HCT116 (cell line): ENCODE measurements around the gene ASAP2. TPM values are rescaled to one million over a fixed set of nuclear protein-coding genes. Genes with fewer than 3 reads are reported as not detected.

Experiments used
- ATAC-seq: fragments of 200-7000 bp; cut with Tn5 transposase; 2 replicates; pipeline ENCODE4 v1.9.1; 2020; ENCODE audit warnings: mild to moderate bottlenecking, moderate library complexity
- BruUV-seq: library from RNA; stranded (reverse); fragments of 400-500 nt; replicated peaks from 2 replicates; lab custom pipeline; 2021; lab: Mats Ljungman, UMichigan
- CTCF ChIA-PET: fragments of 300-600 bp; sonication (Branson Sonifier 250); formaldehyde crosslinking; loops from one replicate; lab custom pipeline; 2021; ENCODE audit warnings: antibody characterized with exemption; lab: Charles Lee
- POLR2A ChIA-PET: fragments of 300-600, 350-600 bp; sonication (Branson Sonifier 250); formaldehyde crosslinking; loops from one replicate; lab custom pipeline; 2021; ENCODE audit warnings: antibody characterized with exemption; lab: Charles Lee
- RAD21 ChIA-PET, 2 experiments: fragments of 300-600 bp; sonication (Branson Sonifier 250); formaldehyde crosslinking; loops; one replicate each; lab custom pipeline; 2023; ENCODE audit warnings: low total read pairs in 2 of 2; ENCODE audit not compliant: uncharacterized antibody in 2 of 2, unreplicated experiment in 2 of 2, low non-redundant PET in 1 of 2; lab: Charles Lee
- DNase-seq: peaks from one replicate; pipeline ENCODE4 v3.0.0-alpha.2; 2010; ENCODE audit warnings: low read depth, low spot score
- H2AFZ ChIP-seq: fragments of 200-600 bp; shearing (Covaris generic), sonication (generic); 2 replicates; pipeline ENCODE4 v1.6.1; 2017; ENCODE audit warnings: low read depth, mixed run types, mixed read lengths, antibody characterized with exemption, low read length; ENCODE audit not compliant: poor library complexity, severe bottlenecking
- H3K27ac ChIP-seq: 2 replicates; pipeline ENCODE4 v1.5.1; 2012; ENCODE audit warnings: low read depth, low read length
- H3K27me3 ChIP-seq: fragments of 200-600 bp; sonication (generic); 2 replicates; pipeline ENCODE4 v1.6.1; 2016; ENCODE audit warnings: mixed run types, low read length, mixed read lengths; ENCODE audit not compliant: insufficient read depth
- H3K36me3 ChIP-seq, 2 experiments: fragments of 200-500 bp in 1 of 2; fragments of 200-600 bp in 1 of 2; sonication (Bioruptor generic) in 1 of 2; sonication (generic) in 1 of 2; 2 replicates each; pipeline versions ENCODE4 v1.5.1 to v1.6.1; 2014 to 2016; ENCODE audit warnings: low read length in 2 of 2, inconsistent platforms in 1 of 2, mixed read lengths in 1 of 2, mixed run types in 1 of 2; ENCODE audit not compliant: insufficient read depth in 2 of 2, control insufficient read depth in 1 of 2
- H3K4me1 ChIP-seq, 2 experiments: fragments of 200-600 bp in 1 of 2; sonication (generic) in 1 of 2; 2 replicates each; pipeline versions ENCODE4 v1.5.1 to v1.6.1; 2012 to 2017; ENCODE audit warnings: low read length in 2 of 2, inconsistent platforms in 1 of 2, mild to moderate bottlenecking in 1 of 2, mixed read lengths in 1 of 2, mixed run types in 1 of 2, moderate library complexity in 1 of 2; ENCODE audit not compliant: insufficient read depth in 2 of 2, control insufficient read depth in 1 of 2
- H3K4me2 ChIP-seq: fragments of 200-600 bp; sonication (generic); 2 replicates; pipeline ENCODE4 v1.6.1; 2017; ENCODE audit warnings: mixed run types, low read length, mixed read lengths
- H3K4me3 ChIP-seq, 2 experiments: fragments of 200-600 bp in 1 of 2; sonication (generic) in 1 of 2; replicated peaks in 1 of 2; 2 replicates each; pipeline ENCODE4 v1.5.1; 2011 to 2016; ENCODE audit warnings: low read length in 2 of 2, control low read depth in 1 of 2, low read depth in 1 of 2, mild to moderate bottlenecking in 1 of 2, mixed read lengths in 1 of 2, mixed run types in 1 of 2
- H3K79me2 ChIP-seq: fragments of 200-600 bp; sonication (generic); 2 replicates; pipeline ENCODE4 v1.6.1; 2017; ENCODE audit warnings: mild to moderate bottlenecking, mixed run types, low read length, moderate library complexity, mixed read lengths; ENCODE audit not compliant: insufficient read depth
- H3K9ac ChIP-seq: fragments of 200-600 bp; sonication (generic); 2 replicates; pipeline ENCODE4 v1.6.1; 2016; ENCODE audit warnings: low read length, mixed read lengths
- H3K9me2 ChIP-seq: fragments of 200-600 bp; sonication (generic), shearing (Covaris generic); 2 replicates; pipeline ENCODE4 v1.6.1; 2017; ENCODE audit warnings: mixed run types, mild to moderate bottlenecking, moderate library complexity; ENCODE audit not compliant: insufficient read depth
- H3K9me3 ChIP-seq, 2 experiments: fragments of 200-500 bp in 1 of 2; fragments of 200-600 bp in 1 of 2; sonication (Bioruptor generic) in 1 of 2; sonication (generic) in 1 of 2; 2 replicates each; pipeline ENCODE4 v1.6.1; 2014 to 2017; ENCODE audit warnings: low read length in 2 of 2, mixed read lengths in 2 of 2, inconsistent platforms in 1 of 2, low read depth in 1 of 2, mild to moderate bottlenecking in 1 of 2, mixed run types in 1 of 2, moderate library complexity in 1 of 2; ENCODE audit not compliant: control insufficient read depth in 1 of 2, insufficient read depth in 1 of 2
- H4K20me1 ChIP-seq: fragments of 200-600 bp; sonication (generic), shearing (Covaris generic); 2 replicates; pipeline ENCODE4 v1.6.1; 2017; ENCODE audit warnings: mixed run types, mild to moderate bottlenecking, moderate library complexity; ENCODE audit not compliant: insufficient read depth
- CEBPB ChIP-seq: IDR thresholded peaks from 2 replicates; pipeline ENCODE4 v1.6.1; 2012; ENCODE audit warnings: low read depth
- CTCF ChIP-seq, 3 experiments: fragments of 200-600 bp in 1 of 3; sonication (generic) in 1 of 3; IDR thresholded peaks in 2 of 3; conservative IDR thresholded peaks in 1 of 3; 2 replicates each; pipeline ENCODE4 v1.5.1; 2012 to 2017; ENCODE audit warnings: low read depth in 2 of 3, low read length in 2 of 3, antibody characterized with exemption in 1 of 3, borderline replicate concordance in 1 of 3, control low read depth in 1 of 3, mild to moderate bottlenecking in 1 of 3, mixed read lengths in 1 of 3, mixed run types in 1 of 3, moderate library complexity in 1 of 3; ENCODE audit not compliant: insufficient read depth in 1 of 3
- EGR1 ChIP-seq: IDR thresholded peaks from 2 replicates; pipeline ENCODE4 v1.6.1; 2012; ENCODE audit warnings: low read depth
- ELF1 ChIP-seq: IDR thresholded peaks from 2 replicates; pipeline ENCODE4 v1.6.1; 2012; ENCODE audit warnings: low read depth, borderline replicate concordance
- EZH2phosphoT487 ChIP-seq: fragments of 200-600 bp; IDR thresholded peaks from 2 replicates; pipeline ENCODE4 v1.6.1; 2018; ENCODE audit warnings: antibody characterized with exemption, borderline replicate concordance
- JUND ChIP-seq: IDR thresholded peaks from 2 replicates; pipeline ENCODE4 v1.6.1; 2012
- POLR2A ChIP-seq: IDR thresholded peaks from 2 replicates; pipeline ENCODE4 v1.7.0; 2011; ENCODE audit warnings: borderline replicate concordance; ENCODE audit not compliant: insufficient read depth, insufficient read length; ENCODE audit errors: extremely low read depth
- SP1 ChIP-seq: IDR thresholded peaks from 2 replicates; pipeline ENCODE4 v1.6.1; 2012; ENCODE audit warnings: low read depth
- YY1 ChIP-seq: IDR thresholded peaks from 2 replicates; pipeline ENCODE4 v1.6.1; 2011; ENCODE audit warnings: low read length, low read depth, moderate library complexity, mild to moderate bottlenecking; ENCODE audit not compliant: insufficient replicate concordance; ENCODE audit errors: extremely low read depth
- intact Hi-C: fragments of 100-400 bp; cut with micrococcal nuclease; formaldehyde crosslinking; loops from 2 replicates; pipeline ENCODE4 v1.10.0; 2022
- total RNA-seq: library from RNA; stranded (reverse); gene quantifications from one replicate; pipeline ENCODE4 v1.2.1, GENCODE V29; 2021; ENCODE audit not compliant: unreplicated experiment
- TF ChIP-seq, protein P1 (sequence below): IDR thresholded peaks from 2 replicates; pipeline ENCODE4 v1.6.1; 2011; ENCODE audit warnings: mild to moderate bottlenecking, low read length, moderate library complexity; ENCODE audit not compliant: insufficient replicate concordance; ENCODE audit errors: extremely low read depth

ASAP2 gene
- total RNA-seq, 1 experiment from 2014 or later = 16.5 TPM

DNA sequence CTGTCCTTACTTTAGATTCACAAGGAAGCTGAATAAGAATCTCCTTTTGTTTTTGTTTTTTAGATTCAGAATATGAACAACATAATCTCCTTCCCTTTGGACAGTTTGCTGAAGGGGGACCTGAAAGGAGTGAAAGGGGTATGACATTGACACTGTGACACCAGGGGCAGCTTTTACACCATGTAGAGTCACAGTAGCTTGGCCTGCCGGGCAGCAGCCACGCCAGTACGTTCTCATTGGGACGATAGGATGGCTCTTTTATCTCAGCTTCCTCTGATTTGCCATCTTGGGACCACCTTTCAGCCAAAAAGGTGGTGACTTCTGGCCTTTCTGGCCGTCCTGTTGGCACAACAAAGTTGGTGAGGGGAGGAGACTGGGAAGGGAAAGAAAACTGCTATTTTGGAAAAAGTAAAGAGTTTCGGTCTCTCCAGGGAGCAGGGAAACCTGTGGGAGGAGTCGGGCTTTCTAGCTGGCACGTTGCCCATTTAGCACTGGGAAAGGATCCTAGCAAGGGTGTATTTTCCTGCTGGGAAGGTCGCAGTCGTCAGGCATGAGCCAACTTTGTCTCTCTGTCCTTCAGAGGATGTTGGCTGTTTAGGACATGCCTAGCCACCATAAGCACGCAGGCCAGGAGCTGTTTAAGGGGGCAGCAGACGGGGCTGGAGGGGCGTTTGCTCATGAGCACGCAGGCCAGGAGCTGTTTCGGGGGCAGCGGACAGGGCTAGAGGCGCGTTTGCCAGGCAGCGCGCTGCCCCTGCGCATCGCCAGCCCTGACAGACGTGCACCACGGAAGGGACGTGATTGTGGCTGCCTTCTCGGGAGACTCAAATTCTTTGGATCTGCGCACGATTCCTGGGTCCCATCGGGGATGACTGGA, 112.1 kb downstream of the ASAP2 start:
- Histone ChIP-seq H3K9ac (no peak overlapping the region), H3K9me3 (no peaks in the 10 kb centered on the region), H3K4me3 (no peak overlapping the region), H3K9me2 (no peaks in the 10 kb centered on the region), H3K27ac (no peak overlapping the region), H3K27me3 (no peaks in the 10 kb centered on the region), H3K36me3 (no peaks in the 10 kb centered on the region), H4K20me1 (no peaks in the 10 kb centered on the region), H3K79me2 (no peaks in the 10 kb centered on the region), H3K4me1 (peaks cover 0 to 13% of the 10 kb centered on the region in 2 experiments; a peak in 3 of 4 replicates), H3K4me2 (no peak overlapping the region), H2AFZ (no peak overlapping the region)
- DNase-seq = no peak
- no TSS peak for BruUV-seq
- CTCF ChIA-PET = no interaction called here
- POLR2A ChIA-PET = no interaction called here
- no peak for ATAC-seq
- no peak for TF ChIP-seq SP1
- intact Hi-C loops = no loop called here
- RAD21 ChIA-PET = no interaction called here

DNA sequence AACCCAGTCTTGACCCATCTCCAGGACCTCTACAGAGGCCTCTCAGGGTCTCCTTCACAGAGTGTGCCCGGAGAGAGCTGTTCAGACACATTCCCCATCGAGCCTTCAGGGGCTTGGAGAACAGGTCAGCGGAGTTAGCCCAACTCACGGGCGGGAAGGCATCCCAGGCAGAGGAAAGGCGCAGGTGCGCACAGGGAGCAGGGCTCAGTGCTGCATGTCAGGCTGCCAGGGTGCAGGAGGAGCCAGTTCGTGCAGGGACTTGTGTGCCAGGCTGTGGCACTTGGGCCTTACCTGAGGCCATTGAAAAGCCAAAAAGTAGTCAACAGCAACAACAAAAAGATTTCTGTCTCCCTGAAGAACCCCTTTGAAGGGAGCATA, 112.7 kb downstream of the ASAP2 start:
- H3K79me2 ChIP-seq = no peaks in the 10 kb centered on the region
- ChIA-PET POLR2A (no interaction called here), RAD21 (no interaction called here), CTCF (no interaction called here)
- H2AFZ ChIP-seq = no peak overlapping the region
- H3K4me2 ChIP-seq = no peak overlapping the region
- no TSS peak for BruUV-seq
- TF ChIP-seq CEBPB (no peak), EGR1 (no peak), POLR2A (no peak), YY1 (no peak), JUND (no peak), EZH2phosphoT487 (no peak), CTCF (IDR thresholded peaks at IDR 0.05 in 2 of 3, conservative IDR thresholded peaks at IDR 0.05 in 1 of 3; ENCODE audit: borderline replicate concordance in 1 of 3, insufficient read depth in 1 of 3, low read depth in 2 of 3, low read length in 2 of 3) (no peak), ELF1 (no peak)
- TF ChIP-seq, protein P1, sequence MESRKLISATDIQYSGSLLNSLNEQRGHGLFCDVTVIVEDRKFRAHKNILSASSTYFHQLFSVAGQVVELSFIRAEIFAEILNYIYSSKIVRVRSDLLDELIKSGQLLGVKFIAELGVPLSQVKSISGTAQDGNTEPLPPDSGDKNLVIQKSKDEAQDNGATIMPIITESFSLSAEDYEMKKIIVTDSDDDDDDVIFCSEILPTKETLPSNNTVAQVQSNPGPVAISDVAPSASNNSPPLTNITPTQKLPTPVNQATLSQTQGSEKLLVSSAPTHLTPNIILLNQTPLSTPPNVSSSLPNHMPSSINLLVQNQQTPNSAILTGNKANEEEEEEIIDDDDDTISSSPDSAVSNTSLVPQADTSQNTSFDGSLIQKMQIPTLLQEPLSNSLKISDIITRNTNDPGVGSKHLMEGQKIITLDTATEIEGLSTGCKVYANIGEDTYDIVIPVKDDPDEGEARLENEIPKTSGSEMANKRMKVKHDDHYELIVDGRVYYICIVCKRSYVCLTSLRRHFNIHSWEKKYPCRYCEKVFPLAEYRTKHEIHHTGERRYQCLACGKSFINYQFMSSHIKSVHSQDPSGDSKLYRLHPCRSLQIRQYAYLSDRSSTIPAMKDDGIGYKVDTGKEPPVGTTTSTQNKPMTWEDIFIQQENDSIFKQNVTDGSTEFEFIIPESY = no peak
- H3K27me3 ChIP-seq = no peaks in the 10 kb centered on the region
- no peaks in the 10 kb centered on the region for H3K9me3 ChIP-seq
- H3K4me1 ChIP-seq = peaks cover 0 to 12% of the 10 kb centered on the region in 2 experiments; a peak in 2 of 4 replicates
- ATAC-seq = no peak
- H3K9me2 ChIP-seq = no peaks in the 10 kb centered on the region
- no peak overlapping the region for H3K9ac ChIP-seq
- DNase-seq = no peak
- no peak overlapping the region for H3K27ac ChIP-seq
- no peak overlapping the region for H3K4me3 ChIP-seq
- H3K36me3 ChIP-seq = no peaks in the 10 kb centered on the region
- intact Hi-C loops = no loop called here
- H4K20me1 ChIP-seq = no peaks in the 10 kb centered on the region
